Measurements from ENCODE around the gene CCDC12. TPM values are rescaled to one million over a fixed set of nuclear protein-coding genes. Genes with fewer than 3 reads are reported as not detected.

CCDC12 gene
- total RNA-seq, 1 donor from 2014 or later: 72.0 TPM

GRCh38 chr3:46996689-46997452 lies 20.3 kb upstream of the CCDC12 start:
- no peak for DNase-seq (ENCODE audit: low spot score)

- no peak for DNase-seq (ENCODE audit: low spot score)
Observed at GRCh38 chr3:46995901-46996562, 19.5 kb upstream of the CCDC12 start.

- DNase-seq (ENCODE audit: low spot score): no peak
Observed at GRCh38 chr3:46994801-46995731, 18.5 kb upstream of the CCDC12 start.

- DNase-seq (ENCODE audit: low spot score): no peak
Observed at GRCh38 chr3:46993986-46994385, 17.4 kb upstream of the CCDC12 start.

- no peak for DNase-seq (ENCODE audit: low spot score)
Observed at GRCh38 chr3:46993292-46993691, 16.7 kb upstream of the CCDC12 start.

GRCh38 chr3:46992231-46992630 lies 15.7 kb upstream of the CCDC12 start:
- DNase-seq (ENCODE audit: low spot score): no peak

GRCh38 chr3:46991406-46992165 lies 15.0 kb upstream of the CCDC12 start:
- no peak for DNase-seq (ENCODE audit: low spot score)

DNA sequence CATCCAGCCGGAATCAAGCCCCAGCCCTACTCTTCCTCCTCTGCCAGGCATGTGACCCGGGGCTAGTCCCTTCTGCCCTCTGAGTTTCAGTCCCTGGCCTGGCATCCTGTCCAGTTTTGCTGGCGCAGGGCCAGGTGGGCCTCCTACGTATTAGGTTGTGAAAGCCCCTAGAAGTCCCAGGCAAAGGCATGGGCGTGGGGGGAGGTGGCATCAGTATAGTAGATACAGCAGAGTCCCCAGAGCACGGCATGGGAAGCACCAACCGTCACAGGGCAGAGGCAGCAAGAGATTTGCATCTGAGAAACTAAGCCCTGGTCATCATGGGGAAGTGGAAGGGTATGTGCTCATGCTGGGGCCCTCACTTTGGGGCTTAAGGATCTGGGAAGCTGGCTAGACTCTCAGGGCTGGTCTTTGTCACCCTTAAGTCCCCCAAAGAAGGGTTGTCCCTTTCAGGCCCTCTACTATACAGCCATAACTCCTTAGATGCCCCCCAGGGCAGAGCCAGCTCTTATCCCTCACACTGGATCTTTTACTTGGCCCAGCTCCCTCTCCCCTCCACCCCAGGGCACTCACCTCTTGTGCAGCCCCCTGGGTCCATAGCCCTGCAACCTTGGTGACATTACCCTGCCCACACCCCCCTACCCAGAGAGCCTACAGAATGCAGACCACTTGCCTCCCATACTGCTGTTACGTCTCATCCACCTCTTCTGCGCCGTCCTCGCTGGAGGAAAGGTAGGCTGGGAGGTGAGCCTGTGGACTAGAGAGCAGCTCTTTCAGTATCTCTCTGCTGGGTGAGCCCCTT lies 14.2 kb upstream of the CCDC12 start:
- DNase-seq (ENCODE audit: low spot score): no peak

- no peak for DNase-seq (ENCODE audit: low spot score)
Observed at GRCh38 chr3:46989146-46989810, 12.7 kb upstream of the CCDC12 start.

GRCh38 chr3:46988616-46989015 lies 12.1 kb upstream of the CCDC12 start:
- DNase-seq (ENCODE audit: low spot score): no peak

GRCh38 chr3:46987743-46988401 lies 11.3 kb upstream of the CCDC12 start:
- peak; percentile 72 for DNase-seq (ENCODE audit: low spot score)

DNA sequence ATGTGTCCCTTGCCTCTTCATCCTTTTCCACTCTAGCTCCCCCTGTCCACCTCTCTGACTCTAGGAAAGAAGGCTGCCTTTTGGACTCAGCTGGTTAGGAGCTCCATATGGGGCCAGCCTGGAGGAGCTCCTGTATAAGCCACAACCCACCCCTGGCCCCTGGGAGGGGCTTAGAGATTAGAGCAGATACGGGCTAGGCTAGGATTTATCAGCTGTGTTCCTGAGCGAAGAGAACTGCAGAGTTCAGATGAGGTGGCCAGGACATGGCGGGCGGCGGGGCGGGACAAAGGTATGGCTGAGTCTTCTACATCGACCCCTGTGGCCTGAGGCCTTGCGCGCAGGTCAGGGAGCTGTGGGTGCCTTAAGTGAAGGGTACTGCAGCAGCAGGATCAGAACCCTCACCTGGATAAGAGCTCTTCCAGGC lies 10.8 kb upstream of the CCDC12 start:
- DNase-seq (ENCODE audit: low spot score): no peak

- no peak for DNase-seq (ENCODE audit: low spot score)
Observed at GRCh38 chr3:46986782-46987310, 10.3 kb upstream of the CCDC12 start.

DNA sequence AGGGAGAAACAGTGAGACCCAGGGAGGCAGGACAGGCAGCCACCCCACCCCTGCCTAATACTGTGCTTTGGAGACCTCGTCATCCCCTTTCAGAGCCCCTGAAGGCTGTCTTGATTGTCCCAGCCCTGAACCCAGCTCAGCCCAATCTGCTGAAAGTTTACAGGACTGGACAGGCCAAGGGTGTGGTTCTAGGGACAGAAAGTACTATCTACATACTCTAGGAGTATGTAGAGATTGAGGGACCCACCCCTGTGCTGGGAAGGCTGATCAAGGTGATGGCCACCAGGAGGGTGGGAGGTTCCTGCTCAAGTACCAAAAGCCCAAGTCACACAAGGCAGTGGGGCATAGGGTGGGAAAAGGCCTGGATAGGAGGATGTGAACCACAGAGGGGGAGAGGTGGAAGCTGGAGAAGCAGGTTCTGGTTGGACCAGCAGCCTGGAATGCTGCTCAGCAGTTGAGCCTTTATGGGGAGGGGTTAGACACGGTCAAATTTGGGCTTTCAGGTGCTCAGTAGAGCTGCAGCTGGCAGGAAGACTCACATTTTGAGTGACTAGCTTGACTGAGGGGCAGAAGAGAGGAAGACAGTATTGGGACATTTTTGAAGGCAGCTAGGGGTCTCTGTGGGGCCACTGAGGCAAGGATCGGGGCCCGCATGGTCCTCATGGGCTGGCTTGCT lies 9.6 kb upstream of the CCDC12 start:
- no peak for DNase-seq (ENCODE audit: low spot score)

DNA sequence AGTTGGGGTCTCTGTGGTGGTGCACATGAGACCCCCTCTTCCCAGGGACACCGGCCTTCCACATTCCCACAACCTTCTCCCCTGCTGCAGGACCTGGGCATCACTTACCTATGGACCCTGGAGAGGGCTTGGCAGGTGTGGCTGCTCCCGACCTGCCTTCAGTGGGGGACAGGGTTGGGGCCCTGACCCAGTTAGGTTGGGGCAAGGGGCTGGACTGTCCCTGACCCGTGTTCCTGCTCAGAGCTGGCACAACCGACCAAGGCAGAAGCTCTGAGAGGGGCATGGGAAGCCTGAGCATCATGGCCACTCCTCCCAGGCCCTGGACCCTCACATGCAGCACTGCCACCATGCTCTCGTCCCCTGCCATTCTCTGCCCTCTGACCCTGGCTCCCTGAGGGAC lies 9.0 kb upstream of the CCDC12 start:
- no peak for DNase-seq (ENCODE audit: low spot score)

- no peak for DNase-seq (ENCODE audit: low spot score)
Observed at GRCh38 chr3:46984591-46985459, 8.3 kb upstream of the CCDC12 start.

DNA sequence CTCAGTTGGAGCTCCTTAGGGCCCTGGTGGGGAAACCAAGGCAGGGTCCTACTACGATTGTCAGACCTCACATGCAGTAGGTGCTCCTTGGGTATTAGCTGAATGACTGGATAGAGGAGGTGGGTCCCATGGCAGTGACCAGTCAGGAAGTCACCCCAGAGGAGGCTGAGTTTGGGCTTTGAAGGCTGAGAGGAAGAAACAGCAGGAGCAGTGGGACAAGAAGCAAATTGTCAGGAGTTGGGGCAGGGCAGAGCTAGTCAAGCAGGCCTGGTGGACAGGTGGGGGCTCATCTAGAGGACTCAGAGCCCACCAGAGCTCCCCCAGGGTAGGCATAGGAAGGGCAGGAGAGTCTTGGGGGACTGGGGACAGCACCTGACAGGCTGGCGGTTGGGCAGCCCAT lies 6.0 kb upstream of the CCDC12 start:
- DNase-seq (ENCODE audit: low spot score): no peak

Measured in ureter (tissue), 1 donor.